Skin of body (tissue), 2 donors: ENCODE results near the gene ZPLD1. TPM values are rescaled to one million over a fixed set of nuclear protein-coding genes. Genes with fewer than 3 reads are reported as not detected.

Experiments
- DNase-seq: peaks from one replicate; lab custom pipeline; 2025; lab: John Stamatoyannopoulos, UW
- total RNA-seq: library from RNA; depleted of rRNA; stranded (reverse); fragments of >200 nt; gene quantifications from one replicate; pipeline ENCODE4 v1.2.3, GENCODE V29; 2014

ZPLD1 gene
- total RNA-seq, result 0.10 TPM

GRCh38 chr3:102434715-102435114, at the start of gene ZPLD1:
TSS of gene ZPLD1 (plus strand) at chr3:102435015. CDS start at chr3:102438488, 3,473 bp downstream.
- DNase-seq, result no peak

- no peak for DNase-seq
These were observed 44.5 kb upstream of the ZPLD1 start for GRCh38 chr3:102390171-102390864.

GRCh38 chr3:102390916-102391315, 43.9 kb upstream of the ZPLD1 start:
- DNase-seq, result no peak

- no peak for DNase-seq
These were observed 43.3 kb upstream of the ZPLD1 start for GRCh38 chr3:102391491-102391890.

GRCh38 chr3:102394517-102394916, 40.3 kb upstream of the ZPLD1 start:
- no peak for DNase-seq

- DNase-seq, result no peak
These were observed 36.6 kb upstream of the ZPLD1 start for GRCh38 chr3:102398176-102398575.

GRCh38 chr3:102398666-102399065, 36.1 kb upstream of the ZPLD1 start:
- DNase-seq, result no peak

GRCh38 chr3:102400142-102400541, 34.7 kb upstream of the ZPLD1 start:
- DNase-seq, result no peak

GRCh38 chr3:102400766-102401165, 34.0 kb upstream of the ZPLD1 start:
- no peak for DNase-seq

- no peak for DNase-seq
These were observed 24.2 kb upstream of the ZPLD1 start for GRCh38 chr3:102410616-102411015.

- no peak for DNase-seq
These were observed 19.3 kb upstream of the ZPLD1 start for GRCh38 chr3:102415553-102415952.

GRCh38 chr3:102419786-102420185, 15.0 kb upstream of the ZPLD1 start:
- DNase-seq, result no peak

- DNase-seq, result no peak
These were observed 7.0 kb downstream of the ZPLD1 start for GRCh38 chr3:102441832-102442231.

GRCh38 chr3:102443021-102443420, 8.2 kb downstream of the ZPLD1 start:
- DNase-seq, result no peak

GRCh38 chr3:102444101-102444500, 9.3 kb downstream of the ZPLD1 start:
- no peak for DNase-seq

GRCh38 chr3:102447272-102447671, 12.5 kb downstream of the ZPLD1 start:
- DNase-seq, result no peak

- DNase-seq, result no peak
These were observed 14.5 kb downstream of the ZPLD1 start for GRCh38 chr3:102449341-102449740.

GRCh38 chr3:102449930-102450329, 15.1 kb downstream of the ZPLD1 start:
- no peak for DNase-seq

- DNase-seq, result no peak
These were observed 16.2 kb downstream of the ZPLD1 start for GRCh38 chr3:102450976-102451375.

GRCh38 chr3:102451543-102451942, 16.7 kb downstream of the ZPLD1 start:
- DNase-seq, result no peak

GRCh38 chr3:102454181-102454580, 19.4 kb downstream of the ZPLD1 start:
- no peak for DNase-seq

- DNase-seq, result no peak
These were observed 22.8 kb downstream of the ZPLD1 start for GRCh38 chr3:102457644-102458043.

GRCh38 chr3:102460579-102460978, 25.8 kb downstream of the ZPLD1 start:
- DNase-seq, result no peak

- DNase-seq, result no peak
These were observed 29.4 kb downstream of the ZPLD1 start for GRCh38 chr3:102464261-102464660.
